ENCODE measurements around the gene EIF2AK2.

DNA sequence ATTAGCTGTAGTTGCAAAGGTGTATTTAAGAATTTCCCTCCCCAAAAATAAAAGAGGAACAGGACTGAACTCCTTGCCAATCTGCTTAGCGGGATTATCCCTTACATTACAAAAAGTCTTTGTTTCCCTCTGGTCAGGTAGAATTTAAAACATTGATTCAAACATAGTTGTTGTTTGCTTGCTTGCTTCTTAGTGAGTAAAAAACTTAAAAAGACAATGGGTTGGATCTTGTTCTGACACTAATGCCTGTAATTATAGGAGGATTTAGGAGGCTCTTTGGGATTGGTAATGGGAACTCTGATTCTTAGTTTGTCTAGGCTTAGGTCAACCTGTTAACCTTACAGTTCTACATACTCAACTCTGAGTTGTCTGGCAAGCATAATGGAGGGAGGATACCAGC, 35.8 kb upstream of the EIF2AK2 start:
- TF ChIP-seq BHLHE40 (IDR thresholded peaks at IDR 0.05; ENCODE audit: borderline replicate concordance), result no peak
- no peak for TF ChIP-seq LEF1 (IDR thresholded peaks at IDR 0.05; ENCODE audit: borderline replicate concordance)
- TF ChIP-seq HDGF (IDR thresholded peaks at IDR 0.05; ENCODE audit: borderline replicate concordance), result no peak
- TF ChIP-seq FOXM1 (IDR thresholded peaks at IDR 0.05; ENCODE audit: borderline replicate concordance), result no peak
- TF ChIP-seq NFRKB (IDR thresholded peaks at IDR 0.05), result no peak
- TF ChIP-seq ZNF384 (IDR thresholded peaks at IDR 0.05), result no peak
- no peak for TF ChIP-seq L3MBTL2 (conservative IDR thresholded peaks at IDR 0.05)
- TF ChIP-seq TARDBP (IDR thresholded peaks at IDR 0.05), result no peak
- no peak for TF ChIP-seq SUZ12 (IDR thresholded peaks at IDR 0.05)
- no peak for TF ChIP-seq SP1 (IDR thresholded peaks at IDR 0.05)
- TF ChIP-seq ARNT (IDR thresholded peaks at IDR 0.05), result no peak

All from HEK293T (cell line).